Naive thymus-derived CD4-positive, alpha-beta T cell (primary cell): Measurements from ENCODE around the gene PNN. TPM values are rescaled to one million over a fixed set of nuclear protein-coding genes. Genes with fewer than 3 reads are reported as not detected.
"Not testable (repeated sequence)": the region's sequence is repeated elsewhere in the genome, so short reads cannot be mapped to it uniquely, and the experiment has no call there.

ENCODE experiments used
- ATAC-seq: fragments of 150-1000 bp; cut with Tn5 transposase; 2 replicates; pipeline ENCODE4 v1.10.0; 2021; ENCODE audit warnings: mild to moderate bottlenecking, moderate library complexity
- CTCF ChIA-PET: fragments of 350-600 bp; sonication (Branson Sonifier 250); formaldehyde crosslinking; loops from one replicate; lab custom pipeline; 2021; ENCODE audit warnings: antibody characterized with exemption; lab: Charles Lee
- POLR2A ChIA-PET: fragments of 350-600 bp; sonication (Branson Sonifier 250); formaldehyde crosslinking; loops from one replicate; lab custom pipeline; 2021; ENCODE audit warnings: antibody characterized with exemption, inconsistent platforms; lab: Charles Lee
- DNase-seq, 9 donors: peaks; one replicate each; pipeline versions ENCODE4 v3.0.0 to v3.0.0-alpha.2; 2020 to 2022; ENCODE audit warnings: mixed read lengths in 1 of 9
- H3K27ac ChIP-seq: one replicate; pipeline ENCODE4 v1.7.0; 2013; ENCODE audit warnings: mild to moderate bottlenecking, low read depth, low read length, moderate library complexity
- H3K27me3 ChIP-seq, 2 donors: one replicate each; pipeline ENCODE4 v1.7.0; 2013; ENCODE audit warnings: low read length in 2 of 2, mild to moderate bottlenecking in 2 of 2, moderate library complexity in 2 of 2; ENCODE audit not compliant: control insufficient read depth in 2 of 2, insufficient read depth in 2 of 2
- H3K36me3 ChIP-seq, 3 experiments: 1 replicate in 2 of 3; 2 replicates in 1 of 3; pipeline ENCODE4 v1.7.0; 2013; ENCODE audit warnings: low read length in 3 of 3, mild to moderate bottlenecking in 3 of 3, moderate library complexity in 1 of 3; ENCODE audit not compliant: insufficient read depth in 3 of 3, control insufficient read depth in 2 of 3
- H3K4me1 ChIP-seq, 2 donors: one replicate each; pipeline ENCODE4 v1.7.0; 2013; ENCODE audit warnings: low read length in 2 of 2, mild to moderate bottlenecking in 2 of 2, moderate library complexity in 1 of 2; ENCODE audit not compliant: control insufficient read depth in 2 of 2, insufficient read depth in 2 of 2
- H3K4me3 ChIP-seq: 2 replicates; pipeline ENCODE4 v1.7.0; 2013; ENCODE audit warnings: mild to moderate bottlenecking, low read length
- H3K9me3 ChIP-seq, 3 experiments: 1 replicate in 2 of 3; 2 replicates in 1 of 3; pipeline ENCODE4 v1.7.0; 2013; ENCODE audit warnings: low read length in 3 of 3; ENCODE audit not compliant: control insufficient read depth in 2 of 3
- H3K27ac Mint-ChIP-seq, 9 donors: one replicate each; pipeline ENCODE4 v1.8.0; 2020 to 2022; ENCODE audit warnings: mixed read lengths in 9 of 9, mild to moderate bottlenecking in 8 of 9, moderate library complexity in 5 of 9, inconsistent platforms in 2 of 9
- H3K27me3 Mint-ChIP-seq, 5 donors: one replicate each; pipeline ENCODE4 v1.8.0; 2021 to 2022; ENCODE audit warnings: mixed read lengths in 5 of 5, mild to moderate bottlenecking in 1 of 5
- H3K36me3 Mint-ChIP-seq, 5 donors: one replicate each; pipeline ENCODE4 v1.8.0; 2020 to 2022; ENCODE audit warnings: mixed read lengths in 5 of 5, mild to moderate bottlenecking in 3 of 5, inconsistent platforms in 1 of 5
- H3K4me1 Mint-ChIP-seq, 7 donors: one replicate each; pipeline ENCODE4 v1.8.0; 2020 to 2022; ENCODE audit warnings: mixed read lengths in 7 of 7, mild to moderate bottlenecking in 3 of 7, inconsistent platforms in 1 of 7
- H3K4me3 Mint-ChIP-seq, 10 donors: one replicate each; pipeline ENCODE4 v1.8.0; 2020 to 2022; ENCODE audit warnings: mild to moderate bottlenecking in 10 of 10, mixed read lengths in 10 of 10, moderate library complexity in 6 of 10, inconsistent platforms in 2 of 10
- H3K9me3 Mint-ChIP-seq, 11 donors: one replicate each; pipeline ENCODE4 v1.8.0; 2020 to 2022; ENCODE audit warnings: mixed read lengths in 11 of 11, mild to moderate bottlenecking in 4 of 11, inconsistent platforms in 1 of 11, moderate library complexity in 1 of 11
- intact Hi-C, 2 donors: fragments of 100-400 bp; cut with micrococcal nuclease; formaldehyde crosslinking; loops; one replicate each; pipeline ENCODE4 v1.15.1; 2023
- polyA plus RNA-seq, 2 donors: library from polyadenylated mRNA; unstranded; fragments of 300-500 nt; fragmentation: Illumina TruSeq; gene quantifications; one replicate each; pipeline ENCODE4 v1.2.3, GENCODE V29; 2021
- total RNA-seq, 6 experiments: library from RNA in 5 of 6; stranded (reverse) in 5 of 6; gene quantifications; 1 replicate in 5 of 6; 2 replicates in 1 of 6; pipeline ENCODE4 v1.2.3 and lab custom pipeline; 2021 to 2026

Gene PNN
- total and polyA plus RNA-seq, 7 experiments from 2014 or later: 25.2 to 120 (median 96.4) TPM

DNA sequence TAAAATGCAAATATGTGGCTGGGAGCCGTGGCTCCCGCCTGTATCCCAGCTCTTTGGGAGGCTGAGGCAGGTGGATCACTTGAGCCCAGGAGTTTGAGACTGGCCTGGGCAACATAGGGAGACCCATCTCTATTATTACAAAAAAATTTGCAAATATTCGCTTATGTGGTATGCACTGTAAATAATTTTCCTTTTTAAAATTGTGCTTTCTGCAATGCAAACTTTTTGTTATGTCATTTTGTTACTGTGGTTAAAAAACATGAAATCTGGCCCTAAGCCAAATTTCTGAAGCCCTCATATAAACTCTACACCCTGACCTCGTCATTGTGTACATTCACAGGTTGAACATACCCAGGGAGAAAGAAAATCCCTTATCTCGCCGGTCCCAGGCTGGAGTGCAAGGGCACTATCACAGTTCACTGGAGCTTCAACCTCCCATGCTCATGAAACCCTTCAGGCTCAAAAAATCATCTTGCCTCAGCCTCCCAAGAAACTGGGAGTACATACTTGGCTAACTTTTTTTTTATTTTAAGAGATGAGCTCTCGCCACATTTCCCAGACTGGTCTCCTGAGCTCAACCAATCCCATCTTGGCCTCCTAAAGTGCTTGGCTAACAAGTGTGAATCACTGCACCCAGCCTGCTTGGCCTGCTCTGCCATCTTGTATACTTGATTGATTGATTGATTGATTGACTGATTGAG, 29.6 kb upstream of the PNN start:
- ChIA-PET POLR2A (interaction anchor here (0.6 to 0.9 kb wide), 2 partner anchors 21 to 48 kb away, joined by 3 read pairs; no protein-coding TSS in a partner anchor), CTCF (no interaction called here)
- Histone ChIP-seq H3K4me1 (no peaks in the 10 kb centered on the region), H3K9me3 (peaks cover 0 to 6% (median 0%) of the 10 kb centered on the region in 3 experiments), H3K27ac (no peak overlapping the region), H3K4me3 (no peak overlapping the region), H3K36me3 (peaks cover 0 to 12% (median 10%) of the 10 kb centered on the region in 3 experiments), H3K27me3 (no peaks in the 10 kb centered on the region)
- intact Hi-C loops: no loop called here
- Mint-ChIP-seq H3K27ac (peak overlapping the region in 1 of 9 donors; percentile 77), H3K4me3 (no peak overlapping the region), H3K27me3 (no peaks in the 10 kb centered on the region), H3K4me1 (peaks cover 0 to 4% (median 0%) of the 10 kb centered on the region in 7 donors), H3K36me3 (peaks cover 7 to 46% (median 44%) of the 10 kb centered on the region in 5 donors), H3K9me3 (peaks cover 0 to 9% (median 5%) of the 10 kb centered on the region in 11 donors)
- ATAC-seq: no peak
- DNase-seq: no peak

GRCh38 chr14:39154594-39155189, 20.4 kb upstream of the PNN start:
- DNase-seq (no peak), ATAC-seq (no peak)
- Histone ChIP-seq H3K9me3 (no peaks in the 10 kb centered on the region), H3K27ac (no peak overlapping the region), H3K27me3 (no peaks in the 10 kb centered on the region), H3K36me3 (peaks cover 4 to 42% (median 6%) of the 10 kb centered on the region in 3 experiments), H3K4me3 (no peak overlapping the region), H3K4me1 (no peaks in the 10 kb centered on the region)
- no peak overlapping the region for H3K4me3 Mint-ChIP-seq
- ChIA-PET POLR2A (no interaction called here), CTCF (no interaction called here)
- intact Hi-C loops: no loop called here
- no peaks in the 10 kb centered on the region for H3K9me3 Mint-ChIP-seq
- peaks cover 0 to 15% (median 10%) of the 10 kb centered on the region in 5 donors for H3K36me3 Mint-ChIP-seq
- no peaks in the 10 kb centered on the region for H3K27me3 Mint-ChIP-seq
- peak overlapping the region in 1 of 9 donors; percentile 70 for H3K27ac Mint-ChIP-seq
- peaks cover 0 to 6% (median 0%) of the 10 kb centered on the region in 7 donors for H3K4me1 Mint-ChIP-seq

DNA sequence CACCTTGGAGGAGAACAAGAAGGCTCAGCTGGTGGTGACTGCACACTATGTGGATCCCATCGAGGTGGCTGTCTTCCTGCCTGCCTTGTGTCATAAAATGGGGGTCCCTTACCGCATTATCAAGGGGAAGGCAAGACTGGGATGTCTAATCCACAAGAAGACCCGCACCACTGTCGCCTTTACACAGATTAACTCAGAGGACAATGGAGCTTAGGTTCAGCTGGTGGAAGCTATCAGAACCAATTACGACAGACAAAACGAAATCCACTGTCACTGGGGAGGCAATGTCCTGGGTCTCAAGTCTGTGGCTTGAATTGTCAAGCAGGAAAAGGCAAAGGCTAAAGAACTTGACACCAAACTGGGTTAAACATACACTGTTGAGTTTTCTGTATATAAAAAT, 17.6 kb upstream of the PNN start:
- Mint-ChIP-seq H3K27ac (no peak overlapping the region), H3K9me3 (peaks cover 0 to 2% (median 0%) of the 10 kb centered on the region in 11 donors), H3K36me3 (peaks cover 3 to 24% (median 16%) of the 10 kb centered on the region in 5 donors), H3K4me1 (peaks cover 2 to 29% (median 22%) of the 10 kb centered on the region in 7 donors), H3K27me3 (no peaks in the 10 kb centered on the region), H3K4me3 (no peak overlapping the region)
- intact Hi-C loops: no loop called here
- Histone ChIP-seq H3K36me3 (peaks cover 0 to 54% (median 4%) of the 10 kb centered on the region in 3 experiments), H3K27me3 (no peaks in the 10 kb centered on the region), H3K9me3 (no peaks in the 10 kb centered on the region), H3K27ac (no peak overlapping the region), H3K4me1 (no peaks in the 10 kb centered on the region), H3K4me3 (no peak overlapping the region)
- ChIA-PET CTCF (no interaction called here), POLR2A (interaction anchor here (0.8 kb wide), 1 partner anchor 110 kb away, joined by 3 read pairs; no protein-coding TSS in a partner anchor)
- ATAC-seq: no peak
- no peak for DNase-seq

DNA sequence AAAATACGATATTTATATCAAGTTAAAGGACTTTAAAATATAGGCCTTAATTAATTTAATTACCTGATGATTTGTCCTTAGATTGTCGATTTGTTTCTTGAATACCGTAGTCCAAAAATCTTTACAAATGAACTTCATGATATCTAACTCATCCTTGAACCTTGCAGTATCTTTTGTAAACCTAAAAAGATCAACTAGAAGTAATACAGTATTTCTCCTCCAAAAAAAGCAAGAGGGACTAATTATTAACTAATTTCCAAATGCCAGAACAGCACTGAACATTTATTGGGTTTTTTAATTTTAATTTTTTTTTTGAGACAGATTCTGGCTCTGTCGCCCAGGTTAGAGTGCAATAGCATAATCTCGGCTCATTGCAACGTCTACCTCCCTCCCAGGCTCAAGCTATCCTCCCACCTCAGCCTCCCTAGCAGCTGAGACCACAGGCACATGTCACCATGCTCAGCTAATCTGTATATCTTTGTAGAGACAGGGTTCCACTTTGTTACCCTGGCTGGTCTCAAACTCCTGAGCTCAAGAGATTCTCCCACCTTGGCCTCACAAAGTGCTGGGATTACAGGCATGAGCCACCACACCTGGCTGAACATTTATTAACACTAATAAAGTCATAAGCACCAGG, 16.7 kb upstream of the PNN start:
- H3K9me3 ChIP-seq: no peaks in the 10 kb centered on the region
- POLR2A ChIA-PET: interaction anchor here (0.8 to 1.3 kb wide), 3 partner anchors 10 to 109 kb away, joined by 3 to 4 read pairs (median 3); partner anchors contain the start of gene TRAPPC6B
- Mint-ChIP-seq H3K36me3 (peaks cover 8 to 29% (median 19%) of the 10 kb centered on the region in 5 donors), H3K4me1 (peaks cover 6 to 34% (median 28%) of the 10 kb centered on the region in 7 donors), H3K27me3 (no peaks in the 10 kb centered on the region), H3K9me3 (peaks cover 0 to 4% (median 0%) of the 10 kb centered on the region in 11 donors), H3K27ac (peak overlapping the region in 1 of 9 donors; percentile 12), H3K4me3 (no peak overlapping the region)
- ATAC-seq (no peak), DNase-seq (no peak)
- H3K4me3 ChIP-seq: no peak overlapping the region
- CTCF ChIA-PET: interaction anchor here (0.6 kb wide), 1 partner anchor 152 kb away, joined by 4 read pairs; no protein-coding TSS in a partner anchor
- intact Hi-C loops: no loop called here
- H3K4me1 ChIP-seq: no peaks in the 10 kb centered on the region
- no peaks in the 10 kb centered on the region for H3K27me3 ChIP-seq
- H3K27ac ChIP-seq: no peak overlapping the region
- peaks cover 0 to 50% (median 8%) of the 10 kb centered on the region in 3 experiments for H3K36me3 ChIP-seq

DNA sequence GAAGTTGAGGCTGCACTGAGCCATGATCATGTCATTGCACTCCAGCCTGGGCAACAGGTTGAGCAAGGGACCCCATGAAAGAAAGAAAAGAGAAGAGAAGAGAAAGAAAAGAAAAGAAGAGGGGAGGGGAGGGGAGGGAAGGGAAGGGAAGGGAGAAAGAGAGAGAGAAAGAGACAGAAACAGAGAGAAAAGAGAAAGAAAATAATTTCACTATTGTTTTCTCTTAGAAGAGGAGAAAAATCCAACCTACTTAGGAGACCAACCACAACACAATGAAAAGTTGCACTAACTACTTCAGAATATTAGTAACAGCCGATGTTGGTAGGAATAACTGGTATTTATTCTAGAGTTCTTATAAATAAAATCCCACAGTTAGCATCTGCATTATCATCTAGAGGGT, 14.6 kb upstream of the PNN start:
- Mint-ChIP-seq H3K27me3 (no peaks in the 10 kb centered on the region), H3K4me1 (peaks cover 18 to 53% (median 45%) of the 10 kb centered on the region in 7 donors), H3K9me3 (peaks cover 0 to 4% (median 0%) of the 10 kb centered on the region in 11 donors), H3K27ac (peak overlapping the region in 3 of 9 donors; percentile 27 to 66 (median 37)), H3K4me3 (no peak overlapping the region), H3K36me3 (peaks cover 8 to 42% (median 25%) of the 10 kb centered on the region in 5 donors)
- CTCF ChIA-PET: no interaction called here
- no peak overlapping the region for H3K4me3 ChIP-seq
- no peaks in the 10 kb centered on the region for H3K27me3 ChIP-seq
- ATAC-seq: no peak
- POLR2A ChIA-PET: interaction anchor here (1.5 kb wide), 1 partner anchor 8 kb away, joined by 5 read pairs; no protein-coding TSS in a partner anchor
- DNase-seq: no peak
- no peak overlapping the region for H3K27ac ChIP-seq
- H3K9me3 ChIP-seq: no peaks in the 10 kb centered on the region
- H3K4me1 ChIP-seq: no peaks in the 10 kb centered on the region
- intact Hi-C loops: no loop called here
- peaks cover 0 to 37% (median 8%) of the 10 kb centered on the region in 3 experiments for H3K36me3 ChIP-seq

DNA sequence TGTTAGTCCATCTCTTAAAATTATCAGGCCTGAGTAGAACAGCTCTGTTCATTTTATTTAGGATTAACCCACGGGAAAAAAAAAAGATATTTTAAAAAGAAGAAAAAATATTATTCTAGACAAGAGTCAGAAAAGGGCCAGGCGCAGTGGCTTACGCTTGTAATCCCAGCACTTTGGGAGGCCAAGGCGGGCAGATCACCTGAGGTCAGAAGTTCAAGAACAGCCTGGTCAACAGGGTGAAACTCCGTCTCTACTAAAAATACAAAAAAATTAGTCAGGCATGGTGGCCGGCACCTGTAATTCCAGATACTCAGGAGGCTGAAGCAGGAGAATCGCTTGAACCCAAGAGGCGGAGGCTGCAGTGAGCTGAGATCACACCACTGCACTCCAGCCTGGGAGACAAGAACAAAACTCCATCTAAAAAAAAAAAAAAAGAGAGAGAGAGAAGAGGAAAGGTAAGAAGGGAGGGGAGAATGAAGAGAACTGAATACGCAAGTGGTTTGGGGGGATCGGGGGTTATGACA, 7.2 kb upstream of the PNN start:
- DNase-seq, intact Hi-C loops, H3K27ac ChIP-seq, CTCF ChIA-PET, H3K9me3 Mint-ChIP-seq, H3K9me3 ChIP-seq, H3K27me3 Mint-ChIP-seq, H3K4me3 ChIP-seq, ATAC-seq, H3K27me3 ChIP-seq: not testable (repeated sequence)
- Histone ChIP-seq H3K36me3 (peaks cover 0 to 13% (median 4%) of the 10 kb centered on the region in 3 experiments), H3K4me1 (peaks cover 14 to 31% of the 10 kb centered on the region in 2 donors)
- H3K4me1 Mint-ChIP-seq: peaks cover 22 to 77% (median 67%) of the 10 kb centered on the region in 7 donors
- H3K36me3 Mint-ChIP-seq: peaks cover 1 to 20% (median 16%) of the 10 kb centered on the region in 5 donors
- H3K27ac Mint-ChIP-seq: peak overlapping the region in 8 of 9 donors; percentile 16 to 98 (median 38)
- POLR2A ChIA-PET: interaction anchor here (0.6 to 1.2 kb wide), 7 partner anchors 9 to 100 kb away, joined by 3 to 4 read pairs (median 3); partner anchors contain the start of gene SEC23A
- H3K4me3 Mint-ChIP-seq: peak overlapping the region; percentile 10 to 100 (median 90)
